NCI-H2227 (cell line): ENCODE measurements around the gene TMED8.
"Not testable (repeated sequence)": the region's sequence is repeated elsewhere in the genome, so short reads cannot be mapped to it uniquely, and the experiment has no call there.

Experiments
- DNase-seq: peaks from one replicate; lab custom pipeline; 2025; ENCODE audit not compliant: unreplicated experiment; lab: John Stamatoyannopoulos, UW

TMED8 gene

DNA sequence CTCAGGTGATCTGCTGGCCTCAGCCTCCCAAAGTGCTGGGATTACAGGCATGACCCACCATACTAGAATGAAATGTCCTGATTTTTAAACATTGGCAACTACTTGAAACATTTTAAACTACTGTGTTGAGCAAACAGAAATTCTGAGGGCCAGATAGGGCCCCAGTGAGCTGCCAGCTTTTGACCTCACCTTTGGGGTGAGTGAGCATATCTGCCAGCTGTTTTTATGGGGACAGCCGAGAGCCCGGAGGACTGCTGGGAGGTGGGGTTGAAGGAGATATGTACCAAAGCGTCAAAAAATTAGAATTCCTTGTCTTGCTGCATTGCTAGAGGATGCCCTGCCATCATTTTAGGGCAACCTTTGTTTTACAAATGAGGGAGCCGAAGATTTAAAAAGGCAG, 53.3 kb downstream of the TMED8 start:
- no peak for DNase-seq

DNA sequence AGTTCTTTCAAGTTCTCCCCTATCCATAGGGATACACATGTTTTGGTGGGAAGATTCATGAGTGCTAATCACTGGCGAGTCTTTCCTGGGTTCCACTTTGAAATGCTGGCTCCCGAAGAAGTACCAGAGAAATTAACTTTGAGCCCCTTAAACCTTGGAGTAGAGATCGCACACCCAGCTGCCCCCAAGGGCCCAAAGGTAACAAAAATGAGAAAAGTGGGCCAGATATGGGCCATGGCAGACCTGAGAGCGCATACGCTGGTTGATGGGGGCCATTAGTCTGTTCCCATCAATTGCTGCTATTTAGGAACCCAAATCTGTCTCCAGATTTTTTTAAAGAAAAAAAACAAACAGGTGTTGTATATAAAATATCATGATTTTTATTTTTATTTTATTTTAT, 53.9 kb downstream of the TMED8 start:
- DNase-seq = no peak

DNA sequence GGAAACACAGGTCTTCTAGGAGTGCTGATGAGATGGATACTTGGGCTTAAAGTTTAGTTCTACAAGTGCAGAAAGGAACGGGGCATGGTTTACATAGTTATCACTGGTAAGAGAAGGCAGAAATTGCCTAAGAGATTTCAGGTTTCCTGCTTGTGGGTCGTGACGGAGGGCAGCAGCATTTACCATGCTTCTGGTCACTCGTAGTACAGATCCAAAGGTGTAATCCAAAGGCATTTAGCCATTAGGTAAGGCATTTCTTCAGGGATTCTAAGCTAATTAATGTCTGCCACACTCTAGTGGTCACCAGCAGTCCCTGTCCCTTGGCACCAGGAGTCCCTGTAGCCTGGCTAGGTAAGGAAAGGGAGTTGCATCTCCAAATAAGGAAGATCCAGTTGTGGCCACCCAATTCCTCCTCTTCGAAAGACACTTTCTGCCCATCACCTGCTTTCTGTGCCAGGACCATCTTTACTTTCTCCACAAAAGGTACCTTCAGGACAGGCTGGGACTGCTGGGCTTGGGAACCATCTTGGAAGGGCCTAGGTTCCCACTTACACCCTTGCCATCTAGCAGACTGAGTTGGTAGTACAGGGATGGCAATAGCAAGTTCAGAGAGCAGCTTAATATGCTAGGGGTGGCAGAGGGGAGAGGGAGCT, 54.5 kb downstream of the TMED8 start:
- DNase-seq = peak; percentile 28

DNA sequence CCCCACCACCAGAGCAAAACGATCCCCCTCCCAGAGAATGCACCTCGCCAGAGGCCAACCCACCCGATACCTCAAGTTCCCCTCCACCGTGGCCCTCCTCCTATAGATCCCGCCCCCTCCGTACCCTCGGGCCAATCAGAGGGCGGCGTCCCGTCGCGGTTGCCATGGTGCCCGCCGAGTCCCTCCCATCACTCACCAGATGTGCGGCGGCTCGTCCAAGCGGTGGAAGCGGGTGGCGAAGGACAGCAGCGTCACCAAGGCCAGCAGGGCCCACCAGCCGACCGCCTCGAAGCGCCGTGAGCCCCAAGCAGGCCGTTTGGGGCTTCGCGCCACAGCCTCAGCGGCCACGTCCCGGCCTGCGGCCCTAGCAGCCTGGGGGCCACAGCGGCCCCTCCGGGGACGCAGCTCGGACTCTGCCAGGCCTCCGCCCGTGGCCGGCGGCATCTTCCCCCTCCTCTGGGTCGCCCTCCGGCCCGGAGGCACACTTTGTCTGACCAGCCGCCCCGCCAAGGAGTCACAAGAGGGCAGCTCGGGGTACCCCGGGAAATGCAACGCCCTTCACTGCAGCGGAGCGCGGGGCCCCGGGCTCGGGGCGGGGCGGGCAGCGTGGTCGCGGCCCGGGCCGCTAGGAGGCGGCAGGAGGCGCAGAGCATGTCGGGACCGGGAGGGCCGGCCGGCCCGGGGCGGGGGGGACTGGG, 56.5 kb downstream of the TMED8 start, which contains the start of gene POMT2:
TSS of gene POMT2 (minus strand) at position 646 of the 698 bp plus-strand sequence. CDS start at position 444, 202 bp downstream.
- peak; percentile 94 for DNase-seq

DNA sequence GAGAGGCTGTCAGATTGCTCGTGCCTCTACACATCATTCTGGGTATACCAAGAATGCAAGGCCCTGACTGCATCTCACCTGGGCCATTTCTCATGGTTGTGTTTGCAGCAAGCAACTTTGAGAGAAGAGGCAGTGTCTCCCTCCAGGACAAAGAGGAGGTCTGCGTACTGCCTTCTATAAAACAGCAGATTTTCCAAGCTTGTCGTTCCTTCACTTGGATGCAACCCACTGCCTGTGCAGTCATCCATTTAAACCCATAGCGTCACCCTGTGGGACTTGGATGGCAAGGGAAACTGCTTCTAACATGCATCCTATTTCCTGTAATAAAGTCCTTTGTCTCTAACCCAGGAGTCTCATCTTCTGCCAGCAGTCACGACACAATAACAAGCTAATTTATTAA, 57.5 kb downstream of the TMED8 start:
- peak; percentile 19 for DNase-seq

DNA sequence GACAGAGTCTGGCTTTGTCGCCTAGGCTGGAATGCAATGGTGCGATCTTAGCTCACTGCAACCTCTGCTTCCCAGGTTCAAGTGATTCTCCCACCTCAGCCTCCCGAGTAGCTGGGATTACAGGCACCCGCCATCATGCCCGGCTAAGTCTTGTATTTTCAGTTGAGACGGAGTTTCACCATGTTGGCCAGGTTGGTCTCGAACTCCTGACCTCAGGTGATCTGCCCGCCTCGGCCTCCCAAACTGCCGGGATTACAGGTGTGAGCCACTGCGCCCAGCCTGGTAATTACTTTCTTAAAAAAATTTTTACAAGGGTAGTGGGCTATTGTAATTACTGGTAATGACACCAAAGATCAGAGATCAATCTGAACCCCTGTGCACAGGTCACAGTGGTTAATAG, 58.1 kb downstream of the TMED8 start:
- DNase-seq = not testable (repeated sequence)

DNA sequence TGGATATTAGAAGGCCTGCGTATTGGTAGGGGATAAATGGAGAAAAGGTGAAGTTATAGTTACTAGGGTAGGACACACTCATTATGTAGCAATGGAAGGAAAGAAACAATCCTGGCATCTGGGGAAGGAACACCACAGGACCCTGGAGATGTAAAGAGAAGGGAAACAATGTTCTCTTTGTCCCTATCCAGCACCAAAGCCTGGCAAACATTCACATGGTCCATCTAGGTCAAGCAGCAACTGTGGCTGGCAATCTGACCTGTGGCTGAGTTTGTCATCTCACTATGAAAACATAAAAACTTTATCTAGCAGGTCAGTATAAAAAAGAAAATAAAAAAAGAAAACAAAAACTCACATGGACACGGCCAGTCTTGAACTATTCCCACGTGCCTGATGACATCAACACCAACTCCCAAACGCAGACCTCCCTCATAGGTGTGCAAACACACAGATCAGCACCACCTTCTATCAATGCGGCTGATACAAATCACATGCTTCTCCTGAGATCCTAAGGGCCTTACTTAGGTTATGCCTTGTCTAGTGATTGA, 58.8 kb downstream of the TMED8 start:
- DNase-seq = no peak

DNA sequence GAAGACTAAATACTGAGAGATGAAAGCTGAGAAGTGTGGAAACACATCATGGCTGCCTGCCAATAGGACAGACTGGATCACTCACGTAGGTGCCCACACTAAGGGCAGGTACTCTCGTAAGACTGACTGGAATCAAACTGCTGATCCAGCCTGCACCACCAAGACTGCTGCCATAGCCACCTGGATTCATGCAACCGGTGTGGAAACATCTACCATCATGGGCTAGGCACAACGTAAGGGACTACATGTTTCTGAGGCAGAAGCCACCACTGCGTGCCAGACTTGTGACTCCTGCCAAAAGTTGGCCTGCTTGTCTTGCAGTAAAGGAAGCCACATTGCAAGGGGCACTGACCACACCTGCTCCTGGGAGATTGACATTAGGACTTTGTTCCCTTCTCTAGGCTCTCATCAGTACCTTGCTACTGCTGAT, 60.0 kb downstream of the TMED8 start:
- DNase-seq = no peak

DNA sequence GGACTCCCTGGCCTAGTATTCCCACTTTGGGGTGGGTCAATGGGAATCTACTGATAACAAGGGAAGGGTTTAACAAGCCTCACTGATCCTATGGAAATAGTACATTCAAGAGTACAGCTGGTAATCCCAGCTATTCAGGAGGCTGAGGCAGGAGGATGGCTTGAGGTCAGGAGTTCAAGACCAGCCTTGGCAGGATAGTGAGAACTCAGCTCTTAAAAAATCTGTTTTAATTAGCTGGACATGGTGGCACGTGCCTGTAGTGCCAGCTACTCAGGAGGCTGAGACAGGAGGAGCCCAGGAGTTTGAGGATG, 60.7 kb downstream of the TMED8 start:
- no peak for DNase-seq

DNA sequence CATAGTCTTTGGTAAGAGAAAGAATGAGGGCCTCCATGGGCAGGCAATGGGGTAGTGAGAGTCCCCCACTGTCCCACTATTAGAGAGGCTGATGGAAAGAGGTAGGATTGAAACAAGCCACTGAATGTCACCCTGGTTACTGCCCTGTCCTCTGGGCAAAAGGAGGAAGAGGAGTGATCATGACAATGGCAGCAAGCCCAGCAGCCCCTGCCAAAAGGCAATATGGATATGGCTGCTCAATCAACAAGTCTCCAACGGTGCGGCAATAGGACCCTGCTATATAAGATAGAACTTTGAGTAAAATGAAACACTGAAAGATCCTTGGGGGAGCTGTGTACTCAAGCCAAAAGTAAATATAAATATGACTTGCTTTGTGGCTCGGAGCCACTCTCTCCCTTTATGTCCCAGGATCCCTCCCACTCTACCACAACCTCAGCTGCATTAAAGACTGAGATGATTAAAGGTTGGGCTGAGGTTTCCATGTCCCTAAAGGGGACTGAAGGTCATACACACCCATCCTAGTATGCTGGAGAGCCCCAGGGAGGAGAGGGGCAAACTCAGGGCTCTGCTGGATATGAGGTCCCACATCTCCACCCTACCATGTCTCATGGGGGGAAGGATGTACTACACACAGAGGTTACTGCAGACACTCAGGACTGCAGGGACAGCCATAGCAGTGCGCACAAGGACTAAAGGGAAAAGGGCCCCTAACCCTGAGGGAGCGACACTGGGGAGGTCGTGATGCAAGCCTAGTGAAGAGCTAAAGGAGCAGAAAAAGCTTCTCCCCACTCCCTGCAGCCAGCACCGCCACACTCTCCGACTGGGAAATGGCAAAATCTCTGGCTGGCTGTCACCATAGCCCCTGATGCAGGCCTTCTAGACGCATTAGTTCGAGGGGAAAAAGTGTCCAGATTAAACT, 62.1 kb downstream of the TMED8 start:
- no peak for DNase-seq

DNA sequence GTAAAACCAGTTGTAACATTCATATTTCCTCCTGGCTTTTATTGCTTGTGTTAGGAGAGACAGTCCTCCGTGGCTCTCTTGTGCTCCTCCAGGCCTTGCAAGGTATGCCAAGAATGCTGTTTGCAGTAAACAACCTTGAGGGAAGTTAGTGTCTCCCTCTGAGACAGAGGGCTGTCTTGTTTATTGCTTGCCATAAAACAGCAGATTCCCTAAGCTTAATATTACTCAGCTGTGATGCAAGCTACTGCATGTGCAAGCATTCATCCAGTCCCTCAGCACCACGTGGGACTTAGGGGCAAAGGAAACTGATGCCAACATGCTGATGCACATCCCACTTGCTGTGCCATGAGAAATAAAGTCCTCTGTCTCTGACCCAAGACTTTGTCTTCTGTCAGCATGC, 62.9 kb downstream of the TMED8 start:
- no peak for DNase-seq

DNA sequence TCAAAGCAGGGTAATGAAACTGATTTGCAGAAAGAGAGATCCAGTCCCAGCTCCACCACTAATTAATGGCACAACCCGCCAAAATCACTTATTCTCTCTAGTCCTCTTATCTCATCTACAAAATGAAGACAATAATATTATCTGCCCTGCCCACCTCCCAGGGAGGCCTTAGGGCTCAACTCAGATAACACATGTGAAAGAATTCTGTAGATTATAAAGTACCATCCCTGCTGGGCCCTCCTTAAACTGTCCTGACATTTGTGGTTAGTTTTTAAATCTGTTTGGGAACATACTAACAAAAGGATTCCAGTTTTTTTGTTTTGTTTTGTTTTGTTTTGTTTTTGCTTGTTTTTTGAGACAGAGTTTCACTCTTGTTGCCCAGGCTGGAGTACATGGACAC, 63.5 kb downstream of the TMED8 start:
- no peak for DNase-seq

DNA sequence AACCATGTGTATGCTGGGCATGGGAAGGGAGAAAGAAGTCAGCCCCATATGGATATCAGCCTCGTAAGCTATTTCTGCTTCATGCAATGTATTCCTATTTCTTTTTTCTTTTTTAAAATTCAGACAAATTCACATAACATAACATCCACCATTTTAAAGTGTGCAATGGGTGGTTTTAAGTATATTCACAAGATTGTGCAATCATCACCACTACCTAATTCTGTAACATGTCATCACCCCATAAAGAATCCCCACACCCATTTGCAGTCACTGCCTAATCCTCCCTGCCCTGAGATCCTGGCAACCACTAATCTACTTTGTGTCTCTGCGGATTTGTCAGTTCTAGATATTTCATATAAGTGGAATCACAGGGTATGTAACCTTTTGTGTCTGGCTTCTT, 65.7 kb downstream of the TMED8 start:
- DNase-seq = no peak

DNA sequence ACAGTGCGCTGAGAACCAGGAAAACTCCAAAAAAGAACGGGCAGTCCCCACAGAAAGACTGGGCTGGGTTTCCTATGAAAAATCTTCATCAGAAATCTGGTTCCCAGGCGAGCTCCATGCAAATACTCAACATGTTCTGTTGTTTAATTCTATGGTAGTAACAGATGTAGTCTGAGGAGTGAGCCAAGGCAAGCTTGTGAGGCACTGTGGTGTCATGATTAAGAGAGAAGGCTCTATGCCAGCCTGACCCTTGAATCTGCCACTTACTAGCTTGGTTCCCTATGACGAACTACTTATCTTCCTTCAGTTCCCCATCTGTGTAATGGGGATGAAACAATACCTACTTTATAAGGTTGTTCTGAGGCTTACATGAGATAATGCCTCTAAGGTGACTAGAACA, 66.9 kb downstream of the TMED8 start:
- no peak for DNase-seq

DNA sequence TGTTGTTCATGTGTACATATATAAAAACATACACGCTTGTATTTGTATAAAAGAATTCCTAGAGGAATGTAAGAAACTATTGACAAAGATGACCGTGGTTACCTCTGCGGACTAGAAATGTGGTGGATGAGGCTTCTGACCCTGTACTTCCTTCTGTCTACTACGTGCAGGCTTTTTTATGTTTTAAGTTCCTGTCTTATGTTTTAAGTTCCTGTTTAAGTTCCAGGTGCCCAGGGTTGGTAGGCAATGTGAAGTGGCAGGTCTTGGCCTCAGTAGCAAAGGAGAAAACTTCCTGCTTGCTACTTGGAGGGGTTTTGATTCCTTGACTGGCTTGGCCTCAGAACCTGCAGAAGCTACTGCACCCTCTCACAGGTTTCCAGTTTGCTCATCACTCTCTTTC, 67.8 kb downstream of the TMED8 start:
- no peak for DNase-seq

DNA sequence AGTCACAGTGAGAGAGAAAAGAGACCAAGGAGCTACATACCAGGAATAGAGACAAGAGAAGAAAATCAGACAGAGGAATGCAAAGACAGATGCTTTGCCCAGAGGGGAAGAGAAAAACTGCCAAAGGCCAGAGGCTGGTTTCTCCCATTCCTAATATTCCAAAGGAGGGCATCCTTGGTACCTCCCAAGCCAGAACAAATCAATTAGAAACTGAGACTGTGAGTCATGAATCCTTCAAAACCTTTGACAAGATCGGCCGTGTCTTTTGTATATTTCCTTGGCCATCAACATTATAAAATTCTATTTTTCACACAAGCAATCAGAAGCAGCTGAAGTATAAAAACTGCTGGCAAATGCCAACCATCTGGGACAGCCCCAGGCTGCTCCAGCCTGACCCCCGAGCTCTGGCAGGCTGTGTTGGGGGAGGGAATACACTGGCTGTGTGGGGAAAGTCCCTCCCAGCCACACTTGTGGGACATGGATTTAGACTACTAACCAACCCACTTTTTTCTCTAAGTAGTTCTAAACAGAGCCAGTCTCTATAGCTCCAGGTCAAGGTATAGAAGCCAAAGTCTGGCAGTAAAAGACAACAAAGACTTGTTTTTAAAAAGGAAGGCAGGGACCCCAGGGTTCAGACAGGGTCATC, 69.9 kb downstream of the TMED8 start:
- DNase-seq = no peak

DNA sequence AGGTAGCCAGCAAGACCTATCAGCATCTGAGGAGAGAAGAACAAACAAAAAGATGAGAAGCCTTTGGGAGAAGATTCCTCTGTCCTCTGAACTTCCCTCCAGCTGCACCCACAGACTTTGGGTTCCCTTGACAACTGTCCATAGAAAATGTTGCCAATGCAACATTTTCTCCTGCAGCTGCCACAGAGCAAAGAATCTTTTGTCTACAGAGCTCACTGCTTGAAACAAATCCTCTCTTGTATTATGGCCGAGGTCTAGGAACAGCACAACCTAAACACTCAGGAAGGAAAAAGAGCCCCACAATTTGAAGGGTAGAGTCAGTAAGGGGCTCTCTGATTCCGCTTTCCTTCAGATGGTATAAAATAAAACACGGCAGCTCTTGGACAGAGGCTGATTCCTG, 70.5 kb downstream of the TMED8 start:
- DNase-seq = no peak

DNA sequence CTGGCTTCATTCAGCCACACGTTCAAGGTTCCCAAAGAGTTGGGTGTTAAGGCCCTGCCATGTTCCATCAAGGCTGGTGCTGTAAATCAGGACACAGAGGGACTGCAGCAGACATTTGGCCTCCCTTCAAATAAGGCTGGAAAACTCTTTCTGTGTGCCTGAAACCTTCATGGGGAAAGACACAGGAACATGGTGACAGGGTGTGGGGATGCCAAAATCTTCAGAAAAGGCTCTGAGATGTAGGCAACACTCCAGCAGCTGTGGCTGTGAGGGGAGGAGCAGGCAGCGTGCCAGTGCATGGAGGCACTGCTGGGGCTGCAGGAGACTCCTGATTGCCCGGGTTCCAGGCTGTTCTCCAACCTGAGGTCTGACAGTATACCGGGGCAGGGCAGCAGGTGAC, 71.2 kb downstream of the TMED8 start:
- no peak for DNase-seq

DNA sequence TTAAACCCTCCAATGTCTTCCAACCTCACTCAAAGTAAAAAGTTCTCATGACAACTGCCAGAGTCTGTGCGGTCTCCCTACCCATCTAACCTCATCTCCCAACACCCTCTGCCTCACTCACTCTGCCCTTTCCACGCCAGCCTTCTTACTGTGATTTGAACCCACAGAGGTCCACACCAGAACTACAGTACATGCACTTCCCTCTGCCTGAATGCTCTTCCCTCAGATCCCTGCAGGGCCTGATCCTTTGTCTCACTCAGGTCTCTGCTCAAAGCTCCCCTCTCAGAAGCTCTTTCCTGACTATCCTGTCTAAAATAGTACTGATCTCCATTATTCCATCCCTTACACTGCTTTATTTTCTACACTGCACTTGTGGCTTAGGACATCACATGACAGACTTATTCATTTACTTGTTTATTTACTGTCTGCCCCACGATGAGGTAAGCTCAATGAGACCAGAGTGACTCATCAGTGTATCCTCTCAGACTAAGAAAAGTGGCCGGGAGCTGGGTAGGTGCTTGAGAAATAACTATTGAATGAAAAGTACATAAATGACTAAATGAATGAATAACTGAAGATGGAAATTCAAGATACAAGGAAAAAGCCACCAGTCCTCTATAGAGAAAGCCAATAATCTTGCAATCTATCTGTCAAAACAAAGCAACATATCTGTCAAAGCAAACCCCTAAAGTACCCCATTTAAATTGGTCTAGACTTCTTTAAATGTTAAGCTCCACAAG, 73.3 kb downstream of the TMED8 start:
- DNase-seq = no peak

DNA sequence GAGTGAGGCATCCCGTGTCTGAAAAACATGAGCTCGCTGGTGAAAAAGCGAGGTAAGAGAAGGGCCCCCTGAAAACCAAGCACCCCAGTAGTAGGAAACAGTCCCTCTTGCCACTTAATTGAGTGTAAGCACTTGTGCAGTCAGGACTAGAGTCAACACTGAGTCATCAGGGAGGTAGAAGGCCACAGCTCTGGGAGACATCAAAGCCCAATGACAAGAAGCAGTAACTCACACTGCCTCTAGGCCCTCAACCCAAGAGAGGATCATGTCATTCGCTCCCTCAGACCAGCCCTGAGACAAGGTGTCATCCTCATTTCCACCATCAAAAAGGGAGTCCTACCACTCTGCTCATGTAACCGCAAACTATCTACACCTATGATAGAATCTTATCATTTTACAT, 74.0 kb downstream of the TMED8 start:
- no peak for DNase-seq
